ENCODE data around the gene SLC2A1.

SLC2A1 gene

DNA sequence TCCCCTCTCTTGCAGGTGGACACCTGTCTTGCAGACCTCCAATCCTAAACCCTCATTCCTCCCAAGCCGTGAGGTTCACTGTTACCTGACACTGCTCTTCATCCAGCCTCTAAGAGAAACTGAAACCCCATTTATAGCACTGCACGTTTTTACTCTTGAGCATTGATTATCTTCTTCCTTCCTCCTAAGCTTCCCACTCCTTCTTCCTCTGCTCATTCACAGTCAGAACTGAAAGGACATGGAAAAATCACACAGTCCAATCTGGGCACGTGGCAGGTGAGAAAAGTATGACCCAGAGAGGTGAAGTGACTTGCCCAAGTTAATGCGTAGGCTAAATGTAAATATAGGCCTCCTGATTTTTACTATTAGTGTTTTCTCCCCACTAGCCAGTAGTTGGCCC, 43.4 kb upstream of the SLC2A1 start:
- TF ChIP-seq, protein P1, sequence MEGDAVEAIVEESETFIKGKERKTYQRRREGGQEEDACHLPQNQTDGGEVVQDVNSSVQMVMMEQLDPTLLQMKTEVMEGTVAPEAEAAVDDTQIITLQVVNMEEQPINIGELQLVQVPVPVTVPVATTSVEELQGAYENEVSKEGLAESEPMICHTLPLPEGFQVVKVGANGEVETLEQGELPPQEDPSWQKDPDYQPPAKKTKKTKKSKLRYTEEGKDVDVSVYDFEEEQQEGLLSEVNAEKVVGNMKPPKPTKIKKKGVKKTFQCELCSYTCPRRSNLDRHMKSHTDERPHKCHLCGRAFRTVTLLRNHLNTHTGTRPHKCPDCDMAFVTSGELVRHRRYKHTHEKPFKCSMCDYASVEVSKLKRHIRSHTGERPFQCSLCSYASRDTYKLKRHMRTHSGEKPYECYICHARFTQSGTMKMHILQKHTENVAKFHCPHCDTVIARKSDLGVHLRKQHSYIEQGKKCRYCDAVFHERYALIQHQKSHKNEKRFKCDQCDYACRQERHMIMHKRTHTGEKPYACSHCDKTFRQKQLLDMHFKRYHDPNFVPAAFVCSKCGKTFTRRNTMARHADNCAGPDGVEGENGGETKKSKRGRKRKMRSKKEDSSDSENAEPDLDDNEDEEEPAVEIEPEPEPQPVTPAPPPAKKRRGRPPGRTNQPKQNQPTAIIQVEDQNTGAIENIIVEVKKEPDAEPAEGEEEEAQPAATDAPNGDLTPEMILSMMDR (IDR thresholded peaks at IDR 0.05; ENCODE audit: control extremely low read depth, extremely low read depth, low read depth, missing control alignments) = no peak
- no peak for DNase-seq (ENCODE audit: extremely low spot score)
- ChIA-PET CTCF (interaction anchor here (1.1 kb wide), 1 partner anchor 173 kb away, joined by 3 read pairs; no protein-coding TSS in a partner anchor), POLR2A (no interaction called here)

DNA sequence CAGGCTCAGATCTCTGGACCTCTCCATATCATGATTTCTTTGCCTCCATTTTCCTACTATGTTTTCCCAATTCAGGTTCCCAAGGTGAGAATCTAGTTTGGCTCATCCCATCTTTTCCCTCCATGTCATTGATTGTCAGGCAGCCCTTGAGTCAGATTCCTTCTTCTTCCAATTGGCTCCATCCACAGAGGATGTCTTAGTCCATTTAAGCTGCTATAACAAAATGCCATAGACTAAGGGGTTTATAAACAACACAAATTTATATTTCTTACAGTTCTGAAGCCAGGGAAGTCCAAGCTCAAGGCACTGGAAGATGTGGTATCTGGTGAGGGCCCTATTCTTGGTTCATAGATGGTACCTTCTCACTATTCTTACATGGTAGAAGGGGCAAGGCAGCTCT, 42.8 kb upstream of the SLC2A1 start:
- TF ChIP-seq, protein P1 (IDR thresholded peaks at IDR 0.05; ENCODE audit: control extremely low read depth, extremely low read depth, low read depth, missing control alignments) = no peak
- no peak for DNase-seq (ENCODE audit: extremely low spot score)
- ChIA-PET POLR2A (no interaction called here), CTCF (interaction anchor here (0.8 to 0.9 kb wide), 2 partner anchors 11 to 40 kb away, joined by 3 read pairs; no protein-coding TSS in a partner anchor)

DNA sequence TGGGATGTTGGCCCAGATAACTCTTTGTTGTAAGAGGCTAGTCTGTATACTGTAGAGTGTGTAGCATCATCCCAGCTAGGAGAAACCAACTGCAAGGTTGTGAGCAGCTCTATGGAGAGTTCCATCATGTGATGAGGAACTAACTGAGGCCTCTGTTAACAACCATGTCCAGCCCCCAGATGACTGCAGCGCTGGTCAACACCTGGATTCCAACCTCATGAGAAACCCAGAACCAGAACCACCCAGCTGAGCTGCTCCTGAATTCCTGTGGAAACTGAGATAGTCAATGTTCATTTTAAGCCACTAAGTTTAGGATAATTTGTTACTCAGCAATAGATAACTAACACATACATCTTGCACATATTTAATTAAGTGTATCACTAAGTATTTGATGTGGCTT, 41.6 kb upstream of the SLC2A1 start:
- POLR2A ChIA-PET = interaction anchor here (0.7 kb wide), 1 partner anchor 29 kb away, joined by 4 read pairs; no protein-coding TSS in a partner anchor
- TF ChIP-seq, protein P1 (IDR thresholded peaks at IDR 0.05; ENCODE audit: control extremely low read depth, extremely low read depth, low read depth, missing control alignments) = no peak
- CTCF ChIA-PET = interaction anchor here (0.9 kb wide), 1 partner anchor 41 kb away, joined by 3 read pairs; no protein-coding TSS in a partner anchor
- no peak for DNase-seq (ENCODE audit: extremely low spot score)

DNA sequence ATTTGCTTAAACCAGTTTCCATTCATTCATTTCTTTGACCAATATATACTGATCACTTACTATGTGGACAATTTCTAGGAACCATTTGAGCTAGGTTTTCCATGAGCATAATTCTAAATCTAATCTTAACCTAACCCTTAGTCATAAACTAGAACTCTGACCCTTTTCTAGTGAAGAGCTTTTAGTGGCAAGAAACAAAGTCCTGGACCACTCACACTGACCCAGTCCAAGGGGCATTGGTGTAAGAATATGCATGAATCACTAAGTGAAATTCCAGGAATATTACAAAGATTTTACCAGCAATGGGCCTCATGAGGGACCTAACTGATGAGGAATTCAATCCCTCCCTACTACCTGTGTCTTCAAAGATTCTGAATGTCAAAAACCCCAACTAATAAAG, 40.6 kb upstream of the SLC2A1 start:
- ChIA-PET POLR2A (no interaction called here), CTCF (interaction anchor here (0.6 to 1.6 kb wide), 2 partner anchors 74 to 421 kb away, joined by 3 to 5 read pairs; no protein-coding TSS in a partner anchor)
- no peak for DNase-seq (ENCODE audit: extremely low spot score)
- TF ChIP-seq, protein P1 (IDR thresholded peaks at IDR 0.05; ENCODE audit: control extremely low read depth, extremely low read depth, low read depth, missing control alignments) = no peak

DNA sequence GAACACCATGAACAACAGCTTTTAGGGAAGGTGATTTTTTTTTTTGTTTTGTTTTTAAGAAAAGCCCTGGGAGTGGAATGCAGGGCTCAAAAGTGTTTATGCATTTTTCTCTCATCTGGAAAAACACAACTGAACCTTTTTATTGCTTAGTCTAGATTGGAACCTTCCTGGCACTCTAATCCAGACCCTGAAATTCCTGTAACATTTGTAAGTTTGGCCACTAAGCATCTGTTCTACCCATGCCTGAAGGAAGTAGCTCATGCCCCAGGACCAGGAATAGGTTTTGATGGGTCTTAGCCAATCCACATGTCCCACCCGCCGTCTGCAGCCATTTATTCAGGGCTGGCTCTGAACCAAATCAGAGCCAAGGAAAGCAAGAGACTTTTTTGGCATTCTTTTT, 39.7 kb upstream of the SLC2A1 start:
- TF ChIP-seq, protein P1 (IDR thresholded peaks at IDR 0.05; ENCODE audit: control extremely low read depth, extremely low read depth, low read depth, missing control alignments) = no peak
- ChIA-PET CTCF (interaction anchor here (1.6 kb wide), 1 partner anchor 75 kb away, joined by 5 read pairs; no protein-coding TSS in a partner anchor), POLR2A (no interaction called here)
- no peak for DNase-seq (ENCODE audit: extremely low spot score)

DNA sequence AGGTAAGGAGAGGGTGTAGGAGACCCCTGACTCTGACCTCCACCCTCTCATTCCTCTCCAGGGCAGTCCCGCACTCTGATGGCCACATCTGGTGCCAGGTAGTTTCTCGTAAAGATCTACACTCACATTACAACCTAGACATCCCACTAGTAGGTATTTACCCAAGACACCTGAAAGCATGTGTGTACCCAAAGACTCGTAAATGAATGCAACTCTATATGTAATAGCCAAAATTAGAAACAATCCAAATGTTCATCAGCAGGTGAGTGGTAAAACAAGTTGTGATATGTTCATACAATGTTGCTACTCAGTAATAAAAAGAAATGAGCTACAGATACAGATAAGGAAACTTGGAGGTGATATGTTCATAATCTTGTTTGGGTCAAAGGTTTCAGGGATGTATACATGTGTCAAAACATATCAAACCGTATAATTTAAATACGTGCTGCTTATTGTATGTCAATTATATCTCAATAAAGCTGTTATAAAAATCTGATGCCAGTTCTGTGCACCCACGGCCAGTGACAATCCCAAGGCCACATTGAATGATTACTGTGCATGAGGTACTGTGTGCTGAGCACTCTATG, 37.8 kb upstream of the SLC2A1 start:
- ChIA-PET POLR2A (no interaction called here), CTCF (interaction anchor here (1.0 to 1.3 kb wide), 2 partner anchors 14 to 22 kb away, joined by 4 to 6 read pairs; no protein-coding TSS in a partner anchor)
- no peak for DNase-seq (ENCODE audit: extremely low spot score)
- TF ChIP-seq, protein P1 (IDR thresholded peaks at IDR 0.05; ENCODE audit: control extremely low read depth, extremely low read depth, low read depth, missing control alignments) = no peak

Measured in GM10248 (cell line).